GM21723 (cell line): ENCODE results near the gene TPST1.

Source experiments
- ATAC-seq: cut with Tn5 transposase; IDR thresholded peaks from one replicate; pipeline ENCODE4 v1.9.1; 2021; ENCODE audit warnings: mild to moderate bottlenecking, moderate library complexity; ENCODE audit not compliant: unreplicated experiment

The TPST1 gene

GRCh38 chr7:66281678-66282590, 76.8 kb downstream of the TPST1 start:
- no peak for ATAC-seq

DNA sequence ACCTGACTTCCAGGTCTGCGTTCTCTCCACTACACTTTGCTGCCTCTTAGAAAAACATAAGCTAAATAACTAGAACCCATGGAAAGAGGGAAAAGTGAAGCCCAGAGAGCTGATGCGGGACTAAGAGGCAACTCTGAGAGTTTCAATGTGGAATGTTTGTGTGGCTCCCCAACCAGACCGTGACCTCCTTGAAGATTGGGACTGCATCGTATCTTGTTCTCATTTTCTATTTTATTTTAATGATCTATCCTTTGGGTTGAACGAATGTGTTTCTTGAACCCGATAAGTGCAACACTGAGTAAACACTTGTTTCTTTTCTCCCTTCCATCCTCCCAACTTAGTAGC, 77.4 kb downstream of the TPST1 start:
- no peak for ATAC-seq

GRCh38 chr7:66283003-66283920, 78.1 kb downstream of the TPST1 start:
- ATAC-seq: no peak

- ATAC-seq: no peak
These were observed 90.9 kb downstream of the TPST1 start for GRCh38 chr7:66296001-66296521.

DNA sequence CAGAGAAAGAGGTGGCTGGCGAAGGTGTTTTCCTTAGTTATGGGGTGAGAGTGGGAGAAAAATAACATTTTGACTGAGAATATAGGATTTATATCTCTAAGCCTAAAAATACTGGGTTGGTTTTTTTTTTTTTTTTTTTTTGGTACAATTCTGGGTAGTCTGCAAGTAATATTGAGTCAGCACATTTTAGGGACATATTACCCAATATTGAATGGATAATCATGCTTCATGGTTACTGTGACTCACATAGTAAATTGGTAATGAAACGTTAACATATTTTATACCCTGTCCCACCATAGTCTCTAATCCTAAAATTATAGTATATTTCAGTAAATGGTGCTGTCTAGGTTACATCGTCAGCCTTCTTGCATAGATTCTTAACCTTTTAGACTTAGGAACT, 91.4 kb downstream of the TPST1 start:
- no peak for ATAC-seq

- no peak for ATAC-seq
These were observed 92.4 kb downstream of the TPST1 start for GRCh38 chr7:66297579-66297978.

DNA sequence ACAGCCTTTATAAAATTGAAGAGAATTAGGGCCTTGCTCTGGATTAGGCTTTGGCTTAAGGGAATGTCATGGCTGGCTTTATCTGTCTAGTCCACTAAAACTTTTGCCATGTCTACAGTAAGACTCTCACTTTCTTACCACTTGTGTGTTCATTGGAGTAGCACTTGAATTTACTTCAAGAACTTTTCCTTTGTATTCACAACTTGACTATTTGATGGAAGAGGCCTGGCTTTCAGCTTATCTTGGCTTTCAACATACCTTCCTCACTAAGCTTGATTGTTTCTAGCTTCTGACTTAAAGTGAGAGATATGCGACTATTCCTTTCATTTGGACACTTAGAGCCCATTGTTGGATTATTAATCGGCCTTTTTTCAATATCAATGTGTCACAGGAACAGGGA, 96.1 kb downstream of the TPST1 start:
- ATAC-seq: no peak

DNA sequence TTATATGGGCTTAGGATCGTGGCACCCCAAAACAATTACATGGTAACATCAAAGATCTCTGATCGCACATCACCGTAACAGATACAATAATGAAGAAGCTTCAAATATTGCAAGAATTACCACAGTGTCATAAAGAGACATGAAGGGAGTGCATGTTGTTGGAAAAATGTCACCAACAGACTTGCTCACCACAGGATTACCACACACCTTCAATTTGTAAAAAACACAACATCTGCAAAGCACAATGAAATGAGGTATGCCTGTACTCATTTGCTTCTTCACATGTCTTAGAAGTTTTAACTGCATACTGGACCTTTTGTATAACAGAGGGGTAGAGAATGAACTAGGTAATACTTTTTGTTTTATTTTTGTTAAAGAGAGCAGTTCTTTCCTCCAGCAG, 96.6 kb downstream of the TPST1 start:
- no peak for ATAC-seq

GRCh38 chr7:66303454-66304155, 98.5 kb downstream of the TPST1 start:
- no peak for ATAC-seq

DNA sequence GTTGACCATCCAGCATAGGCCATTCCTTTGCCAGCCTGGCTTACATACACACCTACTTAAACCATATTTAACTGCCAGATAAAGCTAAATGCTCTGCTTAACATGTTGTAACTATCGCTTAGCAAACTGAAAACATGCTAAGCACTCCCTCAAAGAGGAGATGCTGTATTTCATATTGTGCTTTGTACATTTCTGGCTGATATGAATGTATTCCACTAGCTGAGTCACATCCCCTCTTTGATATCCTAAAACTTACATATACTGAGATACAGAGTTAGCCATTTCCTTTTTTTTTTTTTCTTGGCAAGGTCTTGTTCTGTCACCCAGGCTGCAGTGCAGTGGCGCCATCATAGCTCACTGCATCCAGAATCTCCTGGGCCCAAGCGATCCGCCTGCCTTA, 99.4 kb downstream of the TPST1 start:
- ATAC-seq: no peak

GRCh38 chr7:66306243-66306642, 101.1 kb downstream of the TPST1 start:
- ATAC-seq: no peak

- no peak for ATAC-seq
These were observed 102.6 kb downstream of the TPST1 start for GRCh38 chr7:66307591-66308215.

GRCh38 chr7:66308411-66308810, 103.3 kb downstream of the TPST1 start:
- ATAC-seq: no peak

DNA sequence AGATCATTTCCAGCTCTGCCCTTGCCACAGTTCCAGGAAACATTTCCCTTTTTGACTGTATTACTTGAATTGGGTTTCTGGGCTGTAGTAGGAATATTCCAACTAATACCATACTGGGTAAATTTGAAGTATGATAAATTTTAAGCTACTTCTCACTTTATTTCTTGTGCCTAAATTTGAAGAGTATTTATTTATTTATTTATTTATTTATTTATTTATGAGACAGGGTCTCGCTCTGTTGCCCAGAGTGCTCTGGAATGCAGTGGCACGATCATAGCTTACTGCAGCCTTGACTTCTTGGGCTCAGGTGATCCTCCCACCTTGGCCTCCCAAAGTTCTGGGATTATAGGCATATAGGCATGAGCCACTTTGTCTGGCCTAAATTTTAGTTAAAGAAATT, 105.5 kb downstream of the TPST1 start:
- ATAC-seq: no peak

DNA sequence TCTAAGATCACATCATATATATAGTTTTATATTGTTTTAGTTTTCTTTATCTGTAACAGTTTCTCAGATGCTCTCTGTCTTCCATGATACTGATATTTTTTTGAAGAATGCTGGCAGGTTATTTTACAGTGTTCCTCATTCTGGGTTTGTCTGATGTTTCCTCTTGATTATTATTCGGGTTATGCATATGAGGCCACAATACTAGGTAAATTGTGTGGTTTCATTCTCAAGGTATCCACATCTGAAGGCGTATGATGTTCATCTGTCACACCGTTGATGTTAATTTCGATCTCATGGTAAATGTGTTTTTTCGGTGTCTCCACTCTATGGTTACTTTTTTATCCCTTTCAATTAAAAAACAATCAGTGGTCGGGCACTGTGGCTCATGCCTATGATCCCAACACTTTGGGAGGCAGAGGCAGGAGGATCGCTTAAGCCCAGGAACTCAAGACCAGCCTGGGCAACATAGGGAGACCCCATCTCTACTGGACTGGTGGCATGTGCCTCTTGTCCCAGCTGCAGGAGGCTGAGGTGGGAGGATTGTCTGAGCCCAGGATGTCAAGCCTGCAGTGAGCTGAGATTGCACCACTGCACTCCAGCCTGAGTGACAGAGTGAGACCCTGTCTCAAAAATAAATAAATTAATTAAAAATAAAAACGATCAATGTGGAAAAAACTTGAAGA, 108.9 kb downstream of the TPST1 start:
- ATAC-seq: no peak

GRCh38 chr7:66315192-66315591, 110.1 kb downstream of the TPST1 start:
- no peak for ATAC-seq

DNA sequence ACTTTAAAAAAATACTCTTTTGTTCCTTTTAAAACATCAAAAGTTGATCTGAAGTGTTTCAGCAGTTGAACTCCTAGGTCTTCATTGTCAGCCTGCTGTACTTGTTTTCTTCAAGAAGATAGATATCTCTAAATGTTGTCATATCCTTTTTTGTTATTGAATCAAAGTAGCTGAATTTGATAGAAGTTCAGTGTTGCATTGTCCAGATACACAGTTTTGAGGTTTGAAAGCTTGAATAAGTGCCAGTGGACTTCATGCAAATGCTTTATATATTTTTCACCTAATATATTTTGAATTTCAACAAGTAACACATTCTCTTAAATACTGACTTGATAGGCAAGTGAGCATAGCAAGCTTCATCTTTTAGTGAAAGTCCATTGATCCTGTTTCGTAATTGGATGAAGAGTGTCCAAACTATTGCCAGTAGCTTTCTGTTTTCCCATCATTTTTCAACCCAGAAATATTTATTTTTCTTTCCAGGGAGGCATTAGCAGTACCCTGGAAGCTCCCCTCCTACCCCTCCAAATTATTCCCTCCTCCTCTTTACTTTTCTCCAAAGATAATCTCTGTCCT, 114.4 kb downstream of the TPST1 start:
- ATAC-seq: no peak

- ATAC-seq: no peak
These were observed 116.1 kb downstream of the TPST1 start for GRCh38 chr7:66321283-66321682.

- no peak for ATAC-seq
These were observed 118.1 kb downstream of the TPST1 start for GRCh38 chr7:66323114-66323796.
